Ovary (tissue), 9 donors: ENCODE measurements around the gene CCR4. TPM values are rescaled to one million over a fixed set of nuclear protein-coding genes. Genes with fewer than 3 reads are reported as not detected.

ENCODE experiments used
- DNase-seq, 5 donors: peaks; one replicate each; pipeline ENCODE4 v3.0.0-alpha.2; 2019 to 2020
- H3K27ac ChIP-seq, 2 donors: fragments of 200-600 bp; one replicate each; pipeline versions ENCODE4 v1.5.1 to v1.8.0; 2019 to 2022
- H3K27me3 ChIP-seq: fragments of 200-600 bp; one replicate; pipeline ENCODE4 v1.8.0; 2022
- H3K36me3 ChIP-seq: fragments of 200-600 bp; sonication (generic); one replicate; pipeline ENCODE4 v1.5.1; 2019
- H3K4me1 ChIP-seq: one replicate; pipeline ENCODE4 v1.8.1; 2013; ENCODE audit warnings: mild to moderate bottlenecking, moderate library complexity; ENCODE audit not compliant: insufficient read depth
- H3K4me3 ChIP-seq: fragments of 200-600 bp; sonication (generic); one replicate; pipeline ENCODE4 v1.5.1; 2017
- H3K9me3 ChIP-seq, 2 donors: fragments of 200-600 bp in 1 of 2; sonication (generic) in 1 of 2; one replicate each; pipeline versions ENCODE4 v1.5.1 to v1.8.1; 2013 to 2019; ENCODE audit warnings: mild to moderate bottlenecking in 1 of 2, moderate library complexity in 1 of 2
- CTCF ChIP-seq, 3 donors: fragments of 450-650 bp in 2 of 3; fragments of 200-600 bp in 1 of 3; IDR thresholded peaks; one replicate each; pipeline versions ENCODE4 v1.5.1 to v1.8.0; 2016 to 2022; ENCODE audit warnings: antibody characterized with exemption in 3 of 3, mild to moderate bottlenecking in 1 of 3
- EP300 ChIP-seq: sonication (generic); formaldehyde crosslinking; IDR thresholded peaks from one replicate; pipeline ENCODE4 v1.6.1; 2017; ENCODE audit warnings: antibody characterized with exemption
- POLR2A ChIP-seq: fragments of 450-650 bp; IDR thresholded peaks from one replicate; pipeline ENCODE4 v1.6.1; 2017; ENCODE audit warnings: antibody characterized with exemption, mild to moderate bottlenecking, moderate library complexity
- WGBS, 3 donors: extraction: QIAGEN DNeasy Blood & Tissue Kit in 1 of 3; methylation state at CpG; one replicate each; pipeline versions ENCODE4 v1.1.5 to v1.1.7; 2013 to 2017; 5-methylcytosine and 5-hydroxymethylcytosine counted together
- intact Hi-C, 4 donors: fragments of 100-400 bp; cut with DNase I; formaldehyde crosslinking; loops; one replicate each; pipeline versions ENCODE4 v1.11.0 to v1.15.1; 2022 to 2023
- polyA plus RNA-seq, 2 donors: library from polyadenylated mRNA; stranded (reverse); fragments of 200-250 nt in 1 of 2; fragments of 350-450 nt in 1 of 2; fragmentation: Illumina TruSeq in 1 of 2; extraction: RNeasy Lipid Tissue Mini Kit (QIAGEN cat#74804) in 1 of 2; gene quantifications; one replicate each; pipeline ENCODE4 v1.2.3, GENCODE V29; 2013 to 2014
- total RNA-seq, 7 donors: library from RNA; depleted of rRNA in 2 of 7; stranded (reverse); fragments of >200 nt in 2 of 7; fragmentation: NEBNext Ultra II Directional in 3 of 7; extraction: Animal tissue kit (Norgen Biotek cat#: 25700) in 3 of 7; gene quantifications; one replicate each; pipeline versions ENCODE4 v1.1.0 to v1.2.4, GENCODE V29; 2016 to 2023
- donor health status: DM: no; HTN: no; CAD: no; lungs with moderate emphysema.
- donor health status: DM: no; HTN: no; CAD: no.
- donor health status: Bipolar disorder and iron deficiency.
- donor health status: DM: yes; HTN: yes; CAD: no.
- donor health status: DM: no; HTN: no; CAD: no.
- donor health status: DM: yes; HTN: yes; CAD: no.

CCR4 gene
- total and polyA plus RNA-seq, 9 donors, result 0.02 to 0.45 (median 0.16) TPM; not detected in 3

GRCh38 chr3:32910954-32911353 is 40.5 kb upstream of the CCR4 start:
- Histone ChIP-seq H3K27ac (no peak overlapping the region), H3K4me1 (peaks cover 1% of the 10 kb centered on the region), H3K9me3 (no peaks in the 10 kb centered on the region), H3K4me3 (no peak overlapping the region), H3K27me3 (no peaks in the 10 kb centered on the region), H3K36me3 (no peaks in the 10 kb centered on the region)
- intact Hi-C loops, result no loop called here
- WGBS, 3 donors, result 73 to 87% (median 86%) methylated on average over 2 of the region's 2 CpGs
- DNase-seq, result no peak
- no peak for TF ChIP-seq CTCF (IDR thresholded peaks at IDR 0.05)
- no peak for TF ChIP-seq EP300
- TF ChIP-seq POLR2A, result no peak

GRCh38 chr3:32912046-32912445 is 39.4 kb upstream of the CCR4 start:
- H3K4me1 ChIP-seq, result peaks cover 1% of the 10 kb centered on the region
- no peaks in the 10 kb centered on the region for H3K36me3 ChIP-seq
- no peak overlapping the region for H3K27ac ChIP-seq
- H3K27me3 ChIP-seq, result no peaks in the 10 kb centered on the region
- 91 to 97% (median 97%) methylated on average over 1 of the region's 1 CpG for WGBS, 3 donors
- intact Hi-C loops, result no loop called here
- H3K4me3 ChIP-seq, result no peak overlapping the region
- TF ChIP-seq EP300 (no peak), POLR2A (no peak), CTCF (IDR thresholded peaks at IDR 0.05) (no peak)
- no peaks in the 10 kb centered on the region for H3K9me3 ChIP-seq
- no peak for DNase-seq

GRCh38 chr3:32913790-32914446 is 37.5 kb upstream of the CCR4 start:
- DNase-seq, result peak in 1 of 5 donors; percentile 53
- Histone ChIP-seq H3K36me3 (no peaks in the 10 kb centered on the region), H3K4me3 (no peak overlapping the region), H3K9me3 (no peaks in the 10 kb centered on the region), H3K4me1 (peaks cover 1% of the 10 kb centered on the region), H3K27ac (no peak overlapping the region), H3K27me3 (no peaks in the 10 kb centered on the region)
- no peak for TF ChIP-seq EP300
- no peak for TF ChIP-seq POLR2A
- TF ChIP-seq CTCF (IDR thresholded peaks at IDR 0.05), result no peak
- intact Hi-C loops, result no loop called here
- 20 to 32% (median 24%) methylated on average over 7 of the region's 7 CpGs for WGBS, 3 donors

- intact Hi-C loops, result no loop called here
Measured at GRCh38 chr3:32919920-32920319, 31.5 kb upstream of the CCR4 start.

More at GRCh38 chr3:32919920-32920319, 31.5 kb upstream of the CCR4 start:
- no peaks in the 10 kb centered on the region for H3K36me3 ChIP-seq
- H3K4me3 ChIP-seq, result no peak overlapping the region
- no peak for DNase-seq
- 78 to 87% (median 81%) methylated on average over 2 of the region's 2 CpGs for WGBS, 3 donors
- no peaks in the 10 kb centered on the region for H3K4me1 ChIP-seq
- TF ChIP-seq POLR2A (no peak), CTCF (IDR thresholded peaks at IDR 0.05) (no peak), EP300 (no peak)
- H3K27me3 ChIP-seq, result no peaks in the 10 kb centered on the region
- no peaks in the 10 kb centered on the region for H3K9me3 ChIP-seq
- no peak overlapping the region for H3K27ac ChIP-seq
